LNCaP clone FGC (cell line): ENCODE data around the gene DYNC1LI2.
"Not testable (repeated sequence)": the region's sequence is repeated elsewhere in the genome, so short reads cannot be mapped to it uniquely, and the experiment has no call there.

Experiments
- DNase-seq: peaks from one replicate; pipeline ENCODE4 v3.0.0-alpha.2; 2011; ENCODE audit warnings: low read depth
- H3K4me3 ChIP-seq: 2 replicates; pipeline ENCODE4 v1.5.1; 2011; ENCODE audit warnings: mild to moderate bottlenecking, low read depth, low read length, control low read depth
- TF ChIP-seq, protein P1 (sequence below): IDR thresholded peaks from 2 replicates; pipeline ENCODE4 v1.5.1; 2012; ENCODE audit warnings: mild to moderate bottlenecking; ENCODE audit not compliant: control insufficient read depth, insufficient read depth; ENCODE audit errors: extremely low read depth

Gene DYNC1LI2

DNA sequence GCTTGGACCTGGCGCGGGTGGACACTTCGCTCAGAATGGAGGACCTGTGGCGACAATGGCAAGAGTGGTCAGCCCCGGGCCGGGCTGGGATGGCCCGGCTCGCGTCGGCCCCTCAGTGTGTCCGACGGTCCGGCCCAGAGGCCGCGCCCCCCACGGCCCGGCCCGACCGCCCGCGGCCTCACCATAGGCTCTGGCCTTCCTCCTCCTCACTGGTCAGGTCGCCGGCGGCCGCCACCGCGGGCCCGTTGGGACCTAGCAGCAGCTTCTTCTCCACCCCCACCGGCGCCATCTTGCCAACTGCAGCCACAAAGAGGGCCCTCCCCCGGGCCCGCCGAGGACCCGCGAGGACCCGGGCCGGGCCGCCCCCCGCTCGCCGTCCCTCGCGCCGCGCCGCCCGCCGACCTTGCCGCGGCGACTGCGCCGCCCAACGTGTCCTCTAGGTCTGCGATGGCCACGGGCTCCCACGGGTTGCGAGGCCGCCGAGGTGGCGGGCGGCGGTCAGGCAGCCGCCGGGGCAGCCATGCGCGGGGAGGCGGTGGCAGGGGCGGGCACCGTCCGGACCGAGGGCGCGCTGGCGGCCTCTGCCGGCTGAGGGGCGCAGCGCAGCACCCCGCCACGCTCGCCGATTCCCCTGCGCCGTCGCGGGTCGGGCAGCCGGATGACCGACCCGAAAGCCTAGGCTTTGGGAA is at the start of gene DYNC1LI2:
Gene DYNC1LI2, minus strand, starts transcription at position 307 of the 689 bp plus-strand sequence. Its CDS starts 18 bp downstream, at position 289.
- TF ChIP-seq, protein P1, sequence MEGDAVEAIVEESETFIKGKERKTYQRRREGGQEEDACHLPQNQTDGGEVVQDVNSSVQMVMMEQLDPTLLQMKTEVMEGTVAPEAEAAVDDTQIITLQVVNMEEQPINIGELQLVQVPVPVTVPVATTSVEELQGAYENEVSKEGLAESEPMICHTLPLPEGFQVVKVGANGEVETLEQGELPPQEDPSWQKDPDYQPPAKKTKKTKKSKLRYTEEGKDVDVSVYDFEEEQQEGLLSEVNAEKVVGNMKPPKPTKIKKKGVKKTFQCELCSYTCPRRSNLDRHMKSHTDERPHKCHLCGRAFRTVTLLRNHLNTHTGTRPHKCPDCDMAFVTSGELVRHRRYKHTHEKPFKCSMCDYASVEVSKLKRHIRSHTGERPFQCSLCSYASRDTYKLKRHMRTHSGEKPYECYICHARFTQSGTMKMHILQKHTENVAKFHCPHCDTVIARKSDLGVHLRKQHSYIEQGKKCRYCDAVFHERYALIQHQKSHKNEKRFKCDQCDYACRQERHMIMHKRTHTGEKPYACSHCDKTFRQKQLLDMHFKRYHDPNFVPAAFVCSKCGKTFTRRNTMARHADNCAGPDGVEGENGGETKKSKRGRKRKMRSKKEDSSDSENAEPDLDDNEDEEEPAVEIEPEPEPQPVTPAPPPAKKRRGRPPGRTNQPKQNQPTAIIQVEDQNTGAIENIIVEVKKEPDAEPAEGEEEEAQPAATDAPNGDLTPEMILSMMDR = peak; percentile 98
- H3K4me3 ChIP-seq = peak within 1 kb of the TSS; percentile 97
- DNase-seq = no peak

DNA sequence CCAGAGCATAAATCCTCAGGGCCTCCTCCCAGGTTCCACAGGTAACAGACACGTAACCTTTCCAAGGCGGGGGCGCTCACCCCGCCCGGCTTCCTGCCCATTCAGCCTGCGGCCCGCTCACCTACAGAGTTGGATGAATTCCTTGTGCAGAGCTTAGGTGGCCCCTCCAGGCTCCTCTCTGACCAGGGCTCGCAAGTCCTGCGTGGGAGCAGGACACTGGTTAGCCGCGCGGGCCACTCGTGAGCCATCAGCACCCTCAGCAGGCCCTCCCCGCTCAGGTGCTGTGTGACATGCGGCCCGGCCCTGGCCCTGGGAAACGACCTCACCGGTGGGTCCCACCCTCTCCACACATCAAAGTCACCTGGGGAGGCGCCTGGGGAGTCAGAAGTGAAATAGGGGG is 49.4 kb upstream of the DYNC1LI2 start:
- H3K4me3 ChIP-seq = no peak overlapping the region
- TF ChIP-seq, protein P1 = no peak
- no peak for DNase-seq

DNA sequence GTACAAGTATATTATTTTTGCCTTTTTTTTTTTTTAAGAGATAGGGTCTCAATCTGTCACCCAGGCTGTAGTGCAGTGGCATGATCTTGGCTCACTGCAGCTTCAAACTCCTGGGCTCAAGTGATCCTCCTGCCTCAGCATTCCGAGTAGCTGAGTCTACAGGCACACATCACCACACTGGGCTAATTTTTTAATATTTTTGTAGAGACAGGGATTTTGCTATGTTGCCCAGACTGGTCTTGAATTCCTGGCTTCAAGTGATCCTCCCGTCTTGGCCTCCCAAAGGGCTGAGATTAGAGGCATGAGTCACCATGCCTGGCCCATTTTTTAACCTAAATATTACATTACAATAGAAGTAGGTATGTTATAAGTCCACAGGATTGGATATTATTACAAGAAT is 46.8 kb upstream of the DYNC1LI2 start:
- DNase-seq = no peak

DNA sequence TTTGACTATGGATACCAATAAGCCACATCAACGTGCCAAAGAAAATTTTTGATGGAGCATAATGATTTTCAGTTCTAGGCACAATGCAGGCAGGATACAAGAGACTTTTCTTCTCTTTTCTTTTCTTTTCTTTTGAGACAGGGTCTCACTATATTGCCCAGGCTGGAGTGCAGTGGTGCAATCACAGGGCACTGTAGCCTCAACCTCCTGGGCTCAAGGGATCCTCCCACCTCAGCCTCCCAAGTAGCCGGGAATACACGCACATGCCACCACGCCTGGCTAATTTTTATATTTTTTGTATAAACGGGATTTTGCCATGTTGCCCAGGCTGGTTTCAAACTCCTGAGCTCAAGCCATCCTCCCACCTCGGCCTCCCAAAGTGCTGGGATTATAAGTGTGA is 42.6 kb upstream of the DYNC1LI2 start:
- DNase-seq = not testable (repeated sequence)

More for the DNA sequence above, 46.8 kb upstream of the DYNC1LI2 start:
- TF ChIP-seq, protein P1 = no peak
- H3K4me3 ChIP-seq = no peak overlapping the region

DNA sequence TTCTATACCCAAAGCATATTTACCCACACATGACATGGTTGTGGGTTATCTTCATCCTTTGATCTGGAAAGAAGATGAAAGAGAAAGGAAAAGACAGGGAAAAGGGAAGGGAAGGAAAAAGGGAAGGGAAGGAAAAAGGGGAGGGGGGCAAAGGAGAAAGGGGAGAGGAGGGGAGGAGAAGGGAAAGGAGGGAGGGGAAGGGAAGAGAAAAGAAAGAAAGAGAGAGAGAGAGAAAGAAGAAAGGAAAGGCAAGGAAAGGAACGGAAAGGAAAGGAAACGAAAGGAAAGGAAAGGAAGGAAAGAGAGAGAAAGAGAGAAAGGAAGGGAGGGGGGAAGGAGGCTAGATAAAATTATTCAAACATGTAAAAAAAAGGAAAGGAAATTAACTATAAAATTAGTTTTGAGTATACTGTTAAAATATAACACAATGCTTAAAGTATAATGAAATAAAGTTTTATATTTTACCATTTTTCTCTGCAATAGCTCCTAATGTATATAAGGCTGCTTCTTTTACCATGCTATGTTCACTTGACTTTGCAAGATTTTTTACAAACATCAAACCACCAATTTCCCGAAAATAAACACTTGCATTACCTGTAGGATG is 38.8 kb upstream of the DYNC1LI2 start:
- TF ChIP-seq, protein P1 = no peak
- no peak overlapping the region for H3K4me3 ChIP-seq
- no peak for DNase-seq

More for the DNA sequence above, 42.6 kb upstream of the DYNC1LI2 start:
- not testable (repeated sequence) for H3K4me3 ChIP-seq

DNA sequence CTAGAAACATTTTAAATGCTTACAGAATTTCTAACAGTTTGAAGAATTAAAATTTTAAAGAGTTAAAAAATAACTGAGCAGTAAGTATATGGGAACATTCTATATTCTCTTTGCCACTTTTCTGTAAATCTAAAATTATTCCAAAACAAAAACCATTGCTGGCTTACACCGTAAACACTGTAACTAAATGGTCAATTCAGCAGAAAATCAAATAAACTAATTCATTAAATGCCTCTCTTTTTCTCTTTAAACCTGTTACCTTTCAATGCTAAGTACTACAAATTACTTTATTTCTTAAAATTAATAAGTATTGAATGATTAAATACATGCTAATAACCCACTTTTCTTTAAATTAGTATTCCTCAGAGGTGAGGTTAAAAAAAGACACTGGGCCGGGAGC is 36.0 kb upstream of the DYNC1LI2 start:
- no peak overlapping the region for H3K4me3 ChIP-seq
- no peak for DNase-seq
- TF ChIP-seq, protein P1 = no peak

DNA sequence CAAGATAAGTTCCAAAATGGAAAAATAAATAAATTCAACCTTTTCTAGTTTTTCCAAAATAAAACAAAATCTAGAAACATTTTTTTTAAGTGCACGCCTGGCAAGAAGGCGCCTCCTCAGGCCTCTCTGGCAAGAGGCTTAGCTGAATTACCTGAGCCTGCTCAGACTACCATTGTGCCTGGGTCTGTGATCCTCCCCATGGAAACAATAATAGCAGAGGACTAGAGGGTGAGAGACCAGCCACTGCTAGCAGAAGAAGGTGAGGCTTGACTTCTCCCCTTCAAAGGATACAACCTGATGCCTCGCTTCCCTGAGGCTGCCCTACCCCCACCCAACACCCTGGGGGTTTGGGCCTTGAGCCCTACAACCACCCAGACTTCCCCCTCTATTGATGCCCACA is 35.1 kb upstream of the DYNC1LI2 start:
- H3K4me3 ChIP-seq = no peak overlapping the region
- TF ChIP-seq, protein P1 = no peak
- DNase-seq = no peak
